Measurements from ENCODE around the gene EXOC2. TPM values are rescaled to one million over a fixed set of nuclear protein-coding genes. Genes with fewer than 3 reads are reported as not detected.

The EXOC2 gene
- total and polyA plus RNA-seq, 2 donors (not counting 1 experiment from before 2014, with no cell fraction given), result 12.2 to 45.0 TPM

DNA sequence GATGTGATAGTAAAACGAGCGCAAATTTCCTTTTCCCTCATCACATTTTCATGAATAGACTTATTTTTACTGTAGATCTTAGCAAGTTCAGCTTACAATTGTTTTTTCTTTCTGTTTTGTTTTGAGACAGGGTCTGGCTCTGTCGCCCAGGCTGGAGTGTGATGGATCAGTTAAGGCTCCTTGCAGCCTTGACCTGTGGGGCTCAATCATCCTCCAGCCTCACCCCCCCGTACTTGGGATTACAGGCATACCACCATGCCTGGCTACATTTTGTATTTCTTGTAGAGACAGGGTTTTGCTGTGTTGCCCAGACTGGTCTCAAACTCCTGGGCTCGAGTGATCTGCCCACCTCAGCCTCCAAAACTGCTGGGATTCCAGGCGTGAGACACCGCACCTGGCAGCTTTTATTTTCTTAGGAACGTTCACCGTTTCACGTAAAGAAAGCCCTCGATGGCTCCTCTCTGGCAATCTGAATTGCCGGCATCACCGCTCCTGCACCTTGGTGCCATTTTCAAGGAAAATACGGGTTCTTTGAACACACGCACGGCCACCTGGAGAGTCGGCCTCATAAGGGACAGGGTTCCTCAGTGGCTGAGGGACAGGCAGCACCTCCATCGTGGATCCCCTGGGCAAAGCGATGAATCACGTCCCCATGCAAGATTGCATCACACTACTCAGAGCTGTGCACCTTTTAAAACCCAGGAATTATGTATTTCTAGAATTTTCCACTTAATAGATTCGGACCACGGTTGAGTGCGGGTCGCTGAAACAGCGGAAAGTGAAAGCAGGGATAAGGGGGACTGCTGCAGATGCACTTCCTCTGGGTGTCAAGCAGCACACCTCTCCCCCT lies 222.7 kb downstream of the EXOC2 start:
- H3K36me3 ChIP-seq (replicated peaks in 1 of 2; ENCODE audit: control extremely low read depth in 1 of 2, control insufficient read depth in 1 of 2, extremely low read depth in 1 of 2, insufficient read depth in 2 of 2, low read length in 1 of 2), result no peaks in the 10 kb centered on the region
- H3K4me1 Mint-ChIP-seq, result peaks cover 48% of the 10 kb centered on the region
- H3K9me3 ChIP-seq (ENCODE audit: control extremely low read depth in 1 of 3, control insufficient read depth in 2 of 3, insufficient read depth in 1 of 3, low read length in 2 of 3), result peaks cover 0 to 3% (median 0%) of the 10 kb centered on the region in 3 donors
- peak overlapping the region; percentile 26 for H3K27ac Mint-ChIP-seq
- H3K9me3 Mint-ChIP-seq (ENCODE audit: insufficient read depth), result no peaks in the 10 kb centered on the region
- intact Hi-C loops (cut with micrococcal nuclease), result loop anchor here (5.0 kb wide), 1 partner anchor 63 kb away; no protein-coding TSS in a partner anchor
- H2AFZ ChIP-seq (ENCODE audit: insufficient read depth, low read depth, low read length, poor library complexity, severe bottlenecking), result peak overlapping the region; percentile 5
- H3K9ac ChIP-seq (ENCODE audit: low read length), result peak overlapping the region; percentile 26
- H3K4me3 Mint-ChIP-seq, result peak overlapping the region; percentile 73
- POLR2A ChIA-PET, result no interaction called here
- no peak overlapping the region for H3K27ac ChIP-seq (ENCODE audit: low read length in 2 of 2)
- DNase-seq (no peak), ATAC-seq (ENCODE audit: low read depth) (no peak)
- H4K20me1 ChIP-seq (ENCODE audit: control insufficient read depth, insufficient read depth, low read length, poor library complexity, severe bottlenecking), result no peaks in the 10 kb centered on the region
- H3K27me3 Mint-ChIP-seq, result peaks cover 9% of the 10 kb centered on the region
- CTCF ChIA-PET, result no interaction called here
- peaks cover 27 to 35% of the 10 kb centered on the region in 2 donors for H3K4me1 ChIP-seq (ENCODE audit: control insufficient read depth in 2 of 2, insufficient read depth in 2 of 2, low read length in 2 of 2)
- H3K79me2 ChIP-seq (ENCODE audit: control insufficient read depth, insufficient read depth, low read length), result no peaks in the 10 kb centered on the region
- TF ChIP-seq EZH2 (IDR thresholded peaks at IDR 0.05; ENCODE audit: borderline replicate concordance, insufficient read depth, low read depth, low read length, poor library complexity, severe bottlenecking), result no peak
- TF ChIP-seq CTCF (IDR thresholded peaks at IDR 0.05), result no peak
- 83% methylated on average over 16 of the region's 25 CpGs for WGBS (ENCODE audit: insufficient coverage)
- H3K4me2 ChIP-seq (replicated peaks; ENCODE audit: low read depth, low read length, poor library complexity, severe bottlenecking), result peak overlapping the region; percentile 62
- H3K4me3 ChIP-seq (ENCODE audit: control extremely low read depth in 1 of 5, extremely low read depth in 1 of 5, insufficient read depth in 1 of 5, low read depth in 2 of 5, low read length in 4 of 5), result peak overlapping the region in 4 of 5 experiments; percentile 8 to 37 (median 26)
- H3K27me3 ChIP-seq (replicated peaks in 1 of 4; ENCODE audit: control extremely low read depth in 1 of 4, control insufficient read depth in 3 of 4, insufficient read depth in 4 of 4, low read length in 3 of 4), result peaks cover 0 to 9% (median 0%) of the 10 kb centered on the region in 4 experiments

DNA sequence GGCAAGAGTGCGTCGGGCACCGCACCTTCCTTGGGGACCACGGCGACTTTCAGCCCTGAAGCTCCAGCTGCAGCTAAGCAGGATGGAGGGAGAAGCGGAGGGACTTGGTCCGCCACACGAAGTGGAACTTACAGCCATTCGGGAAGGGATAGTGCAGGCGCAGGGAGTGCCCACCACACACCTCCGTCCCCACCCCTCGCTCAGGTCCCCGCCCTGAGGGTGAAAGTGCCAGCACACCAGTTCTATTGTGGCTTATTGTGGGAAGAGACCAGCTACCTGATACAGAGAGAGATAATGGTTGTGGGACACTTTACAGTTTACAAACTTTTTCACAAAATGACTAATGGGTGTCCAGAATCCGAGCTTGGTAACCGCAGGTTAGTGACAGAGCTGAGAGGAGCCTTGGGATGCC lies 225.3 kb downstream of the EXOC2 start:
- DNase-seq, result no peak
- Mint-ChIP-seq H3K4me1 (peaks cover 22% of the 10 kb centered on the region), H3K27ac (no peak overlapping the region), H3K4me3 (no peak overlapping the region), H3K9me3 (ENCODE audit: insufficient read depth) (no peaks in the 10 kb centered on the region), H3K27me3 (peaks cover 23% of the 10 kb centered on the region)
- Histone ChIP-seq H3K9ac (ENCODE audit: low read length) (no peak overlapping the region), H3K27me3 (replicated peaks in 1 of 4; ENCODE audit: control extremely low read depth in 1 of 4, control insufficient read depth in 3 of 4, insufficient read depth in 4 of 4, low read length in 3 of 4) (peaks cover 0 to 14% (median 0%) of the 10 kb centered on the region in 4 experiments), H3K79me2 (ENCODE audit: control insufficient read depth, insufficient read depth, low read length) (no peaks in the 10 kb centered on the region), H3K4me3 (ENCODE audit: control extremely low read depth in 1 of 5, extremely low read depth in 1 of 5, insufficient read depth in 1 of 5, low read depth in 2 of 5, low read length in 4 of 5) (no peak overlapping the region), H3K9me3 (ENCODE audit: control extremely low read depth in 1 of 3, control insufficient read depth in 2 of 3, insufficient read depth in 1 of 3, low read length in 2 of 3) (peaks cover 0 to 3% (median 0%) of the 10 kb centered on the region in 3 donors), H3K36me3 (replicated peaks in 1 of 2; ENCODE audit: control extremely low read depth in 1 of 2, control insufficient read depth in 1 of 2, extremely low read depth in 1 of 2, insufficient read depth in 2 of 2, low read length in 1 of 2) (no peaks in the 10 kb centered on the region), H3K4me1 (ENCODE audit: control insufficient read depth in 2 of 2, insufficient read depth in 2 of 2, low read length in 2 of 2) (peaks cover 11 to 16% of the 10 kb centered on the region in 2 donors), H3K27ac (ENCODE audit: low read length in 2 of 2) (no peak overlapping the region), H3K4me2 (replicated peaks; ENCODE audit: low read depth, low read length, poor library complexity, severe bottlenecking) (no peak overlapping the region), H4K20me1 (ENCODE audit: control insufficient read depth, insufficient read depth, low read length, poor library complexity, severe bottlenecking) (no peaks in the 10 kb centered on the region), H2AFZ (ENCODE audit: insufficient read depth, low read depth, low read length, poor library complexity, severe bottlenecking) (no peak overlapping the region)
- ChIA-PET POLR2A (no interaction called here), CTCF (no interaction called here)
- TF ChIP-seq EZH2 (IDR thresholded peaks at IDR 0.05; ENCODE audit: borderline replicate concordance, insufficient read depth, low read depth, low read length, poor library complexity, severe bottlenecking) (no peak), CTCF (IDR thresholded peaks at IDR 0.05) (no peak)
- no peak for ATAC-seq (ENCODE audit: low read depth)
- intact Hi-C loops (cut with micrococcal nuclease), result no loop called here
- WGBS (ENCODE audit: insufficient coverage), result 87% methylated on average over 8 of the region's 15 CpGs

All from B cell (primary cell).